Gastroesophageal sphincter (tissue), 3 donors: Measurements from ENCODE around the gene CBFB.

ENCODE experiments used
- CTCF ChIP-seq, 4 experiments: fragments of 200-600 bp in 2 of 4; fragments of 450-650 bp in 2 of 4; sonication (generic) in 1 of 4; IDR thresholded peaks; one replicate each; pipeline ENCODE4 v1.5.1; 2017 to 2019; ENCODE audit warnings: antibody characterized with exemption in 4 of 4, mild to moderate bottlenecking in 2 of 4, moderate library complexity in 2 of 4
- POLR2A ChIP-seq, 2 donors: fragments of 450-650 bp; IDR thresholded peaks; one replicate each; pipeline ENCODE4 v1.6.1; 2017; ENCODE audit warnings: antibody characterized with exemption in 2 of 2, mild to moderate bottlenecking in 2 of 2, moderate library complexity in 1 of 2

DNA sequence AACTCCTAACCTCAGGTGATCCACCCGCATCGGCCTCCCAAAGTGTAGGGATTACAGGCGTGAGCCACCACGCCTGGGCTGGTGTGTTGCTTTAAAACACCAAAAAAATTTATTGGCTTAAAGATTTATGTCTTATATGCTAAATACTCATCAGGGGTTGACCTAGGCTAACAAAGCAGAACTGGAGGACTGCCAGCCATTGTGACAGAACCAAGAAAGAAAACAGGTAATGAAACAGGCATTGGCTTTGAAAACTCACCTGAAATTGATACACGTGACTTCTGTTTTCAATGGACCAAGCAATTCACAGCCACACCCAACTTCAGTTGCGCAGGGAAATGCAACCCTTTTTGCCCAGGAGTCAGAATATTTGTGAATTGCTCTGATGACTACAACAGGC lies 75.9 kb downstream of the CBFB start:
- TF ChIP-seq CTCF (IDR thresholded peaks at IDR 0.05), result no peak
- TF ChIP-seq POLR2A (IDR thresholded peaks at IDR 0.05), result no peak
